HL-60 (cell line): Measurements from ENCODE around the gene SEMG1.

ENCODE experiments used
- GABPA ChIP-seq: IDR thresholded peaks from 2 replicates; pipeline ENCODE4 v1.6.1; 2012; ENCODE audit warnings: low read depth
- TF ChIP-seq, protein P1 (sequence below): IDR thresholded peaks from one replicate; pipeline ENCODE4 v1.5.1; 2011; ENCODE audit warnings: low read length, control low read depth, inconsistent platforms; ENCODE audit not compliant: insufficient read depth

DNA sequence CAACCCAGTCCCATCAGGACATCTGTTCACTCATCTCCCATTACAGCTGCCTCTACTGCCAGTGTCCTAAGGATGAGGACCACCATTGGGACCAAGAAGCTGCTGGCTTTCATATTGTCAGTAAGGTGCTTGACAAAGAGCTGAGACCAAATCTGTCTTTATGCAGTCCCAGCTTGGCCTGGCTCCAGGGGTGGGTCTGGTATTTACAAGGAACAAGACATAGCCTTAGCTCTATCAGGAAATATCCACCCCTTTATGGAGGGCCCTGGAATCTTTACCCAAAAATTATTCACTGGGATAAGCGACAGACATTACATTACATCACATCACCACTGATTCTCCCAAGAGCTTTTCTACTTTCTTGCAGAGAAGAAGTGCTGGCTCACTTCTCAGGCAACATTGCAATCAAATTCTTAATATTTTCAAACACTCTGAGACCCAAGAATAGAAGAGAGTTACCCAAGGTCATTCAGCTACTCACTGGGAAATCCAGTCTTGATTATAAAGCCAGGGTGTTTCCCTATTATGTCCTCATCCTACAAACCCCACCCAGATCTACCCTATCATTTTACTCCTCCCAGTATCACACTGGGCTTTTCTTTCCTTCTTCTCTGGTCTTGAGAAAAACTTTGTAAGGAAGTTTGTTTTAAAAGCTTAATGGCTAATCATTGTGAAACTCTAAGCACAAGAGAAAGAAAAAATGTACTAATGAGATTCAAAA lies 43.6 kb upstream of the SEMG1 start:
- TF ChIP-seq GABPA = no peak
- TF ChIP-seq, protein P1, sequence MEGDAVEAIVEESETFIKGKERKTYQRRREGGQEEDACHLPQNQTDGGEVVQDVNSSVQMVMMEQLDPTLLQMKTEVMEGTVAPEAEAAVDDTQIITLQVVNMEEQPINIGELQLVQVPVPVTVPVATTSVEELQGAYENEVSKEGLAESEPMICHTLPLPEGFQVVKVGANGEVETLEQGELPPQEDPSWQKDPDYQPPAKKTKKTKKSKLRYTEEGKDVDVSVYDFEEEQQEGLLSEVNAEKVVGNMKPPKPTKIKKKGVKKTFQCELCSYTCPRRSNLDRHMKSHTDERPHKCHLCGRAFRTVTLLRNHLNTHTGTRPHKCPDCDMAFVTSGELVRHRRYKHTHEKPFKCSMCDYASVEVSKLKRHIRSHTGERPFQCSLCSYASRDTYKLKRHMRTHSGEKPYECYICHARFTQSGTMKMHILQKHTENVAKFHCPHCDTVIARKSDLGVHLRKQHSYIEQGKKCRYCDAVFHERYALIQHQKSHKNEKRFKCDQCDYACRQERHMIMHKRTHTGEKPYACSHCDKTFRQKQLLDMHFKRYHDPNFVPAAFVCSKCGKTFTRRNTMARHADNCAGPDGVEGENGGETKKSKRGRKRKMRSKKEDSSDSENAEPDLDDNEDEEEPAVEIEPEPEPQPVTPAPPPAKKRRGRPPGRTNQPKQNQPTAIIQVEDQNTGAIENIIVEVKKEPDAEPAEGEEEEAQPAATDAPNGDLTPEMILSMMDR = no peak
